ENCODE results near the gene FSTL3. TPM values are rescaled to one million over a fixed set of nuclear protein-coding genes. Genes with fewer than 3 reads are reported as not detected.

FSTL3 gene
- total and polyA plus RNA-seq, 2 of the 8 experiments (the other 6 are each of a cell fraction or from before 2014, with no cell fraction given): 8.1 to 11.8 TPM

DNA sequence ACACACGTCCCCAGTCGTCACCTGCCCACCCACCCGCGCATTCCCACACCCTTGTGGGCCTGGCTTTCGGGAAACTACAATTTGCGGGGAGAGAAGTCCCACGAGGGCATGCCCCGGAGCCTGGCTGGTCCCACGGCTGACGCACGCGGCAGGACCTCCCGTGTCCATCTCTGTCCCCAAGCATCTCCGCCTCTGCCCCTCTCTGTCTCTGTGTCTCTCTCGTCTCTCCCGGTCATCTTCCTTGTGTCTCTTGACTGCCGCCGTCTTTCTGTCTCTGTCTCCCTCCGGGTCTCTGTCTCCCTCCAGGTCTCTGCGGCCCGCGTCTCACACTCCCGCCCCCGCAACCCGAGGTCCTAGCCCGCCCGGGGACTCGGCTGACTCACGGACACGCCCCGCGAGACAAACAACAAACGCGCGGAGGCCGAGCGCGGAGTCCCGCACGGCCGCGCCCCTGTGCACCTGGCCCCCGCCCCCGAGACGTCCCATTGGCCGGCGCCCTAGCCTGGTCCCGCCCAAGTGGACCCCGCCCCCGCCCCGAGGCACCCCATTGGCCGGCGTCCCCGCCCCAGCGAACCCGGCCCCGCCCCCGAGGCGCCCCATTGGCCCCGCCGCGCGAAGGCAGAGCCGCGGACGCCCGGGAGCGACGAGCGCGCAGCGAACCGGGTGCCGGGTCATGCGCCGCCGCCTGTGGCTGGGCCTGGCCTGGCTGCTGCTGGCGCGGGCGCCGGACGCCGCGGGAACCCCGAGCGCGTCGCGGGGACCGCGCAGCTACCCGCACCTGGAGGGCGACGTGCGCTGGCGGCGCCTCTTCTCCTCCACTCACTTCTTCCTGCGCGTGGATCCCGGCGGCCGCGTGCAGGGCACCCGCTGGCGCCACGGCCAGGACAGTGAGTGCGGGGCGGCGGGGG, 36.7 kb upstream of the FSTL3 start, which contains the start of gene FGF22:
TSS of gene FGF22 (plus strand) at position 627 of the 908 bp plus-strand sequence. CDS start at position 674, 47 bp downstream.
- Histone ChIP-seq H3K23ac (ENCODE audit: insufficient read length) (no peak within 1 kb of the TSS), H3K36me3 (ENCODE audit: control insufficient read depth in 2 of 4, insufficient read depth in 4 of 4, low read length in 3 of 4) (peaks cover 0 to 2% (median 0%) of the 10 kb centered on the region in 4 experiments; a peak in 1 of 8 replicates), H4K91ac (replicated peaks; ENCODE audit: insufficient read length, low read length) (no peak within 1 kb of the TSS), H3K27ac (ENCODE audit: low read depth, low read length) (no peak within 1 kb of the TSS), H4K5ac (ENCODE audit: insufficient read length, low read depth, low read length) (no peak within 1 kb of the TSS), H2AFZ (ENCODE audit: low read length) (0 out of 2 replicates have a peak within 1 kb of the TSS, but pooled peaks have one; percentile 28), H3K4ac (replicated peaks; ENCODE audit: insufficient read length, low read depth, low read length) (no peak within 1 kb of the TSS), H3K4me2 (ENCODE audit: insufficient read depth in 1 of 2, low read depth in 2 of 2, low read length in 2 of 2) (peak within 1 kb of the TSS; percentile 51 to 70), H4K8ac (ENCODE audit: extremely low read depth, insufficient read depth, low read length) (peak within 1 kb of the TSS; percentile 39), H3K18ac (ENCODE audit: extremely low read depth, low read length) (no peak within 1 kb of the TSS; the same call in none of the 2 replicates), H2BK12ac (ENCODE audit: low read depth, low read length) (0 out of 2 replicates have a peak within 1 kb of the TSS, but pooled peaks have one; percentile 27), H3K9me3 (ENCODE audit: insufficient read depth in 2 of 2, low read depth in 1 of 2, low read length in 1 of 2) (no peaks in the 10 kb centered on the region), H3K9ac (replicated peaks in 1 of 4; ENCODE audit: extremely low read depth in 1 of 4, low read depth in 3 of 4, low read length in 3 of 4) (no peak within 1 kb of the TSS), H2BK15ac (ENCODE audit: low read length) (no peak within 1 kb of the TSS), H3K4me1 (replicated peaks in 1 of 4; ENCODE audit: control insufficient read depth in 3 of 4, insufficient read depth in 4 of 4, low read length in 3 of 4) (peaks cover 0 to 4% (median under 1%) of the 10 kb centered on the region in 4 experiments; a peak in 2 of 7 replicates), H2BK20ac (ENCODE audit: low read length) (no peak within 1 kb of the TSS), H2BK120ac (replicated peaks; ENCODE audit: low read depth, low read length) (no peak within 1 kb of the TSS), H3K27me3 (replicated peaks in 1 of 4; ENCODE audit: control insufficient read depth in 3 of 4, extremely low read depth in 1 of 4, insufficient read depth in 3 of 4, low read length in 3 of 4) (peaks cover 0 to 23% (median 11%) of the 10 kb centered on the region in 4 experiments; a peak in 5 of 7 replicates), H2AK5ac (ENCODE audit: low read depth, low read length) (no peak within 1 kb of the TSS), H3K79me2 (ENCODE audit: control insufficient read depth in 1 of 2, insufficient read depth in 2 of 2, low read length in 2 of 2) (no peaks in the 10 kb centered on the region), H3K56ac (replicated peaks; ENCODE audit: insufficient read length, low read depth, low read length) (no peak within 1 kb of the TSS), H3K14ac (ENCODE audit: insufficient read length) (no peak within 1 kb of the TSS), H3K23me2 (ENCODE audit: low read depth, low read length) (peaks cover 5% of the 10 kb centered on the region; the same call in 1 of the 2 replicates), H4K20me1 (replicated peaks in 1 of 2; ENCODE audit: control insufficient read depth in 1 of 2, insufficient read depth in 2 of 2, low read length in 2 of 2) (peaks cover 5% of the 10 kb centered on the region in 2 experiments), H3K79me1 (ENCODE audit: low read depth, low read length) (no peaks in the 10 kb centered on the region; the same call in 1 of the 2 replicates), H2BK5ac (ENCODE audit: low read depth, low read length) (no peak within 1 kb of the TSS), H3K4me3 (ENCODE audit: extremely low read depth in 1 of 4, insufficient read depth in 2 of 4, low read depth in 3 of 4, low read length in 4 of 4) (peak within 1 kb of the TSS; percentile 32 to 65 (median 38))
- TF ChIP-seq KDM1A (IDR thresholded peaks at IDR 0.05; ENCODE audit: borderline replicate concordance, low read length) (no peak), PHF8 (conservative IDR thresholded peaks at IDR 0.05; ENCODE audit: low read depth, low read length) (0 out of 2 replicates have a peak, but pooled peaks have one; percentile 26), ZNF274 (IDR thresholded peaks at IDR 0.05; ENCODE audit: borderline replicate concordance, extremely low read depth, low read length) (no peak), KDM4A (IDR thresholded peaks at IDR 0.05; ENCODE audit: low read depth, low read length, severe bottlenecking) (peak; percentile 91), TCF12 (IDR thresholded peaks at IDR 0.05; ENCODE audit: low read depth, low read length) (no peak), EGR1 (IDR thresholded peaks at IDR 0.05; ENCODE audit: borderline replicate concordance, low read depth, low read length) (0 out of 2 replicates have a peak, but pooled peaks have one; percentile 10), NANOG (IDR thresholded peaks at IDR 0.05; ENCODE audit: insufficient read depth, low read depth, low read length, poor library complexity, severe bottlenecking) (no peak)
- TF ChIP-seq, protein P1, sequence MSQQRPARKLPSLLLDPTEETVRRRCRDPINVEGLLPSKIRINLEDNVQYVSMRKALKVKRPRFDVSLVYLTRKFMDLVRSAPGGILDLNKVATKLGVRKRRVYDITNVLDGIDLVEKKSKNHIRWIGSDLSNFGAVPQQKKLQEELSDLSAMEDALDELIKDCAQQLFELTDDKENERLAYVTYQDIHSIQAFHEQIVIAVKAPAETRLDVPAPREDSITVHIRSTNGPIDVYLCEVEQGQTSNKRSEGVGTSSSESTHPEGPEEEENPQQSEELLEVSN (IDR thresholded peaks at IDR 0.05): 0 out of 2 replicates have a peak, but pooled peaks have one; percentile 28
- TF ChIP-seq, protein P2, sequence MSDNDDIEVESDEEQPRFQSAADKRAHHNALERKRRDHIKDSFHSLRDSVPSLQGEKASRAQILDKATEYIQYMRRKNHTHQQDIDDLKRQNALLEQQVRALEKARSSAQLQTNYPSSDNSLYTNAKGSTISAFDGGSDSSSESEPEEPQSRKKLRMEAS (IDR thresholded peaks at IDR 0.05): peak; percentile 8; the same call in 1 of the 2 replicates
- ChIA-PET CTCF (ENCODE audit: partially characterized antibody) (interaction anchor here (0.6 kb wide), 1 partner anchor 11 kb away, joined by 3 read pairs; no protein-coding TSS in a partner anchor), POLR2A (ENCODE audit: partially characterized antibody) (no interaction called here)
- WGBS, 2 experiments (ENCODE audit: extremely low coverage in 1 of 2, insufficient coverage in 1 of 2, insufficient read length in 1 of 2, insufficient replicate concordance in 2 of 2, low coverage in 1 of 2, low lambda C conversion rate in 2 of 2, missing lambda C conversion rate in 1 of 2): 28% methylated on average over 42 of the region's 109 CpGs; no CpG with 5 or more reads in 1 of the 2 experiments
- DNase-seq (ENCODE audit: low read depth in 1 of 2, low spot score in 2 of 2) (peak in 1 of 2 experiments; percentile 95), FAIRE-seq (no peak)
